ENCODE measurements around the gene CCDC159.
"Not testable (repeated sequence)": the region's sequence is repeated elsewhere in the genome, so short reads cannot be mapped to it uniquely, and the experiment has no call there.

GRCh38 chr19:11379269-11379845, 33.0 kb downstream of the CCDC159 start:
- not testable (repeated sequence) for TF ChIP-seq CTCF (conservative IDR thresholded peaks at IDR 0.05; ENCODE audit: low read length); EZH2phosphoT487 (IDR thresholded peaks at IDR 0.05; ENCODE audit: borderline replicate concordance)
